GM19043 (cell line): ENCODE results near the gene EDDM13.
"Not testable (repeated sequence)": the region's sequence is repeated elsewhere in the genome, so short reads cannot be mapped to it uniquely, and the experiment has no call there.

ENCODE experiments used
- ATAC-seq: cut with Tn5 transposase; IDR thresholded peaks from one replicate; pipeline ENCODE4 v1.9.1; 2021; ENCODE audit warnings: low read depth; ENCODE audit not compliant: unreplicated experiment

Gene EDDM13

DNA sequence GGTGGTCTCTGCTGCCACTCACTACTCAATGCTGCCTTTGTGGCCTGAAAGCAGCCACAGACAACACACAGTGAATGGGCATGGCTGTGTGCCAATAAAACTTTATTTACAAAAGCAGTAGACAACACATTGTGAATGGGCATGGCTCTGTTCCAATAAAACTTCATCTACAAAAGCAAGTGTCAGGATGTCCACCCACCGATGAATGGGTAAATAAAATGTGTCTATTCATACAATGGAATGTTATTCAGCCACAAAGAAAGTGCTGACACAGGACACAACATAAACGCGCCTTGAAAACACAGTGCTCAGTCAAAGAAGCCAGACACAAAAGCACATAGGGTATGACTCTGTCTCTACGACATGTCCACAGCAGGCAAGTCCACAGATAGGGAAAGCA is 22.0 kb downstream of the EDDM13 start:
- ATAC-seq: no peak

- ATAC-seq: no peak
Measured at GRCh38 chr19:56295531-56296455, 23.2 kb downstream of the EDDM13 start.

GRCh38 chr19:56297010-56297409 is 24.5 kb downstream of the EDDM13 start:
- ATAC-seq: no peak

DNA sequence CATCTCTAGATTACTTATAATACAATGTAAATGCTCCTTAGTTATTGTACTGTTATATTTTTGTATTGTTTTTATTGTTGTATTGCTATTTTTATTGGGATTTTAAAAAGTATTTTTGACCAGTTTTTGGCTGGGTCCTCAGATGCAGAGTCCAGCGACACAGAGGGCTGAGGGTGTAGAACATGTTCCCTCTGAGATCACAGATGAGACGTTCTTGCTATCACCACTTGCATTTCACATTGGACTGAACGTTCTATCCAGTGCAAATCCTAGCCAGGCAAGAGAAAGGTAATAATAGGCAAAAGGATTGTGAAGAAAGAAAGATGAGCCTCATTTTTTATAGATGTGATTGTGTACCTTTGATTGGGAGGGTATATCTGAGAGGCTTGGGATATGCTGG is 27.1 kb downstream of the EDDM13 start:
- no peak for ATAC-seq

- ATAC-seq: no peak
Measured at GRCh38 chr19:56301155-56301554, 28.6 kb downstream of the EDDM13 start.

DNA sequence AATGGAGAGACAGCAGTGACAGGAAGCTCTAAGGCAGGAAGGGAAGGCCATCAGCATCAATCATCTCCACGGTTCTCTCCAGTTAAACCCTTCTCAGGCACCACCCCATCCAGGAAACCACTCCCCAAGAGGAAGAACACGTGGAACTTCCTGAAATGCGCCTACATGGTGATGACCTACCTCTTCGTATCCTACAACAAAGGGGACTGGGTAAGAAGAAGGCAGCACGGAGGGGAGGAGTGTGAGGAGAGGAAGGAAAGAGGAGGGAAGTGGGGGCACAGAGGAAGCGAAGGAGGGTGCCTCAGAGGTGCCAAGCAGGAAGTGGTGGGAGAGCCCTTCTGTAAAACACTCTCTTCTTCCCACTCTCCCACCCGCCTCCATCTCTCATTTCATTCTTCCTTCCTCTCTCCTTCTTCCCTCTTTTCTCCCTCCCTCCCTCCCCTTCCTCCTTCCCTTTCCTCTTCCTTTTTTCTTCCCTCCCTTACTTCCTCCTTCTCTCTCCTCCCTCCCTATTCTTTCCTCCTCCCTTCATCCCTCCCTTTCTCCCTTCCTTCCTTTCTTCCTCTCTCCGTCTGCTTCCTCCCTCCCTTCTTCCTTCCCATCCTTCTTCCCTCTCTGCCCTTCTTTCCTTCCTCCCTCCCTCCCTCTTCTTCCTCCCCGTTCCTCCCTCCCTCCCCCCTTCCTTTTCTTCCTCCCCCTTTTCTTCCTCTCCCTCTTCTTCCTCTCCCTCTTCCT is 29.5 kb downstream of the EDDM13 start:
- no peak for ATAC-seq

- no peak for ATAC-seq
Measured at GRCh38 chr19:56304243-56304642, 31.7 kb downstream of the EDDM13 start.

- ATAC-seq: no peak
Measured at GRCh38 chr19:56306016-56306415, 33.5 kb downstream of the EDDM13 start.

DNA sequence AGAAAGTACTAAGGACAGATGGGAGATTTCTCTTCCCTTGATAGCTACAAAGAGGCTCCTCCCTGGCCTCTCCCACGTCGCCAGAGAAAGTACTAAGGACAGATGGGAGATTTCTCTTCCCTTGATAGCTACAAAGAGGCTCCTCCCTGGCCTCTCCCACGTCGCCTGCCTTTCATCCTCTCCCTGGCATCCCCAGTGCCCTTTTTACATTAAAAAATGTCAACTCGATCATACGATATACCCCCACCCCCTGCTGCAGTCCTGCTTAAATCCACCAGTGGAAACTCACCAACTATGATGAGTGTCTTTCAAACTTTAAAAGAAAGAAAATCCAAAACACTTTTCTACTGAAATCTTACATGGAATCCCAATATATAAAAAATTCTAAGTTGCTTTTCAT is 34.5 kb downstream of the EDDM13 start:
- not testable (repeated sequence) for ATAC-seq

- no peak for ATAC-seq
Measured at GRCh38 chr19:56308792-56309191, 36.2 kb downstream of the EDDM13 start.

DNA sequence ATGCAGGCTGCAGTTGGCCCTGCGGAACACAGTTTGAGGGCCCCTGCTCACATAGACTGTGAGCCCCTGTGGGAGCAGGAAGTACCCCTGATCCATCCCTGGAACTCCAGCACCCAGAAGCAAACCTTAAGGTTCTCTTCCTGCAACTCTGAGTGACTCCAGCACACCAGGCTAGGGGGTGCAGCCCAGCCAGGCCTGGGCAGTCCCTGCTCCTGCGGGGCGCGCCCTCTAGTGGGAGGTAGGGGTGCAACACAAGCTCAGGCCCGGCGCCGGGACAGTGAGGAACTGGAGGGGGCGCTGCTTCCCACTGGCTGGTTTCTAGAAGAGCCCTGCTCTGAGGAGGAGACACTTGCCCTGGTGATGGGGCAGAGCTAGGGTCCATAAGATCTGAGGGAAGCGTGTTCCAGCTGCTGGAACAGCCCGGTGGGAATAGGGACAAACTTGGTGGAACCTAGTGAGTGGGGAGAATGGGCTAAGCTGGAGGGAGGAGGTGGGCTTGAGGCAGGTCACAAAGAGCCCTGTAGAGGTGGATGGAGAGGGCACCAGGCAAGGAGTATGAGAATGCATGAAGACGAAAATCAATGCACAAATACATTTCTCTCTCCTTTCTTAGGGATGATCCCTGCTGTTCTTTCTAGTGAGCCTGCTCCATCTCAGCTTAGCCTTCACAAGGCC is 37.1 kb downstream of the EDDM13 start:
- ATAC-seq: no peak

DNA sequence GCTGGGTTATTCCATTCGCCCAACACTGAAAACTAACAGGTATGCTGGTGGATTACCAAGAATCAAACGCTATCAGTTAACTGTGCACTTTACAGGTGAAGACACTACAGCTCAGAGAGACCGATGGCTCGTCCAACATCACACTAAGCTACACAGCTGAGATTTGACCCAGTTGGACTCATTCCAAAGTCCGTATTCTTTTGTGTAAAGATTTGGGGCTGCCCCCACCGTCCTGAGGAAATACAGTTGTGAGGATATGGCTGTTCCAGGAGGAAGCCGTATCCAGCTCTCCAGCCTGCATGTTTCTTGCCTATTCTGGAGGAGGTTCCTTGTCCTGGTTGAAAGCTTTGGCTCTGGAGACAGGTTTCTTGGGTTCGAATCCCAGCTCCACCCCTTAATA is 37.9 kb downstream of the EDDM13 start:
- no peak for ATAC-seq

GRCh38 chr19:56312342-56312741 is 39.8 kb downstream of the EDDM13 start:
- ATAC-seq: no peak

GRCh38 chr19:56312787-56313657 is 40.5 kb downstream of the EDDM13 start:
- ATAC-seq: no peak

GRCh38 chr19:56314018-56314380 is 41.5 kb downstream of the EDDM13 start:
- peak; percentile 5 for ATAC-seq

DNA sequence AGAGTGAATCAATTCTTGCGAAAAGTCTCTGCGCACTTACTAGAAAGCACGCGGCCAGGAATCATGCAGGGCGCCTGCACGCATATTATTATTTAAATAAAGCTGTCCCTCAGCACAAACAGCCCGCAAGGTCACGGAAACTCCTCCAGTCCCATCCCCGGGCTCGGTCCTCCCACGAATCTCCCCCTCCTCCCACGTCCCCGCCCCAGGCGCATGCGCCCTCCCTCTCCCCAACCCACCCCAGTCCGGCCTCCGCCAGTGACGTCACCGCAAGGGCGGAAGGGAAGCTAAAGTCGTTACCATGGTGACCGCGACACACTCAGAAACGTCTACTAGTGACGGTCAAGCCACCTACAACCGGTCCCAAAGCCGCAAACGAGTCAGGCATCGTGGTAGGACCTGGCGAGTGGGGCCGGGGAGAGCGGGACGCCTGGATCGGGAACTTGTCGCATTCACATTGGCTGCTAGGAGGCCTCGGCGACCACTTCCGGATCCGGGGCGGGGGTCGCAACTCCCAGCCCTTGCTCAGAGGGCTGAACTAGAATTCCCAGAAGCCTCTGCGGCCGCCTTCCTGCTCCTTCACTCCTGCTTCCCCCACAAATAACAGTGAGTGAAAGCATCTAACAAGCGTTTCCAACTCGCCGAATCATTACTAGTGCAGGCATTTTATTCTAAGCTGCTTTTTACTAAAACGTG is 42.0 kb downstream of the EDDM13 start, which contains the start of gene ZSCAN5A:
Gene ZSCAN5A, minus strand, starts transcription at position 459 of the 696 bp plus-strand sequence. CDS start 89,793 bp downstream, outside the sequence.
- ATAC-seq: peak; percentile 67

DNA sequence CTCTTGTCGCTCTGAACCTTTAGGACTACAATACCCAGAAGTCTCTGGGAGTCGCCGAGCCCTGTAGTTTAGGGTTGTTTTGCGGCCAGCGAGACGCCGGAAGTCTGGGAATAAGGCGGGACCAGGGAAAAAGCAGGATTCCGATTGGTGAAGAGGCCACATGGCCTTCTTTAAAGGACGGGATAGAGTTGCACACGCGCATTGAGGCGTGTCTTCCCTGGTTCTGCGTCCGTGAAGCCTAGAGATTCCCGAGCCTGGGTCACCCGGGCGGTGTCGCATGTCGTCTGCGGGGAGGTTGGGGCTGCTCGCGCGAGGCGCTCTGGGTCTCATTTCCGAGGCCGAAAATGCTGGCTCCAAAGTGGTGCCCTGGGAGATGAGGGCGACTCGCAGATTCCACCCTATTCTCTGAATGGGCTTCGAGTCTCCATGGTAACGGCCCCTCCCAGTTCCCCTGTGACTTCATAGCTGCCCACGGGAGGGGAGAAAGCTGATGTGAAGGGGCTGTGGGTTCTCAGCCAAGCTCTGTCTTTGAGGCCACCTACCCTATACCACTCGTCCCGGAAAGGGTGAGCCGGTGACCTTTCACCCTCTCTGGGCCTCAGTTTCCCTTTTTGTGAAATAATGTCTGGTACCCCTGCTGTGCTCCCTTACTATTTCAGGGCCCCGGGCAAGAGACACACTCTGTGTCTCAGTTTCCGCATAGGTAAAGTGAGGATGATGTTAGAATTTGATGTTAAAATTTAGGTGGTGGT is 42.7 kb downstream of the EDDM13 start:
- ATAC-seq: peak; percentile 57

- no peak for ATAC-seq
Measured at GRCh38 chr19:56316728-56317127, 44.2 kb downstream of the EDDM13 start.

DNA sequence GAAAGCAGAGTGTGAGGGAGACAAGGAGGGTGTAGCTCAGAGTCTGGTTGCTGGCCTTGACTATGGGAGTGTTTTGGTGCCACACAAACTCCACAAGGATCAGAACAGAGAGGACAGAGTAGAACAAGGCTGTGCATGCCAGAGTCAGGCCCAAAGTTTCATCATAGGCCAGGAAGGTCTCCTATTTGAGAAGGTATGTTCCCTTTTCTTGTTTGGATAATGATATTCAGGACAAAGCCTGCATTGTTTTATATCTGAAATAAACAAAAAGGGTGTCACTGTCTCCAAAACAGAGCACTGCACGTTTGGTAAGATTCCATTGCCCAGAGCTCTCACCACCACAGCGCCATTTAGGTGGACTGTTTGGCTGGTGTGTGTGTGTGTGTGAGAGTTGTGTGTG is 45.2 kb downstream of the EDDM13 start:
- no peak for ATAC-seq
